Neural progenitor cell (in vitro differentiated cells): ENCODE measurements around the gene TCERG1L.

Source experiments
- CTCF ChIP-seq: fragments of 200-600 bp; sonication (generic); IDR thresholded peaks from 2 replicates; pipeline ENCODE4 v1.5.1; 2017; ENCODE audit warnings: antibody characterized with exemption, mild to moderate bottlenecking
- EZH2 ChIP-seq: fragments of 200-600 bp; sonication (generic); IDR thresholded peaks from 2 replicates; pipeline ENCODE4 v1.6.1; 2017; ENCODE audit warnings: antibody characterized with exemption, mild to moderate bottlenecking, moderate library complexity

GRCh38 chr10:131134001-131134576 lies 177.4 kb downstream of the TCERG1L start:
- TF ChIP-seq CTCF (no peak), EZH2 (no peak)
